Liver (tissue), 3 donors: ENCODE data around the gene SLC1A2.

Experiments
- GABPA ChIP-seq, 2 donors: IDR thresholded peaks in 1 of 2; conservative IDR thresholded peaks in 1 of 2; 2 replicates each; pipeline ENCODE4 v1.6.1; 2016; ENCODE audit warnings: antibody characterized with exemption in 2 of 2, mild to moderate bottlenecking in 1 of 2, moderate library complexity in 1 of 2
- RAD21 ChIP-seq, 2 donors: IDR thresholded peaks; 2 replicates each; pipeline ENCODE4 v1.6.1; 2016; ENCODE audit warnings: antibody characterized with exemption in 2 of 2, mild to moderate bottlenecking in 2 of 2
- TF ChIP-seq, protein P1 (sequence below): IDR thresholded peaks from 2 replicates; pipeline ENCODE4 v1.6.1; 2016; ENCODE audit warnings: antibody characterized with exemption
- TF ChIP-seq, protein P2 (sequence below): fragments of 150-350 bp; IDR thresholded peaks from 2 replicates; pipeline ENCODE4 v1.5.1; 2017; ENCODE audit warnings: improper control_type of control experiment, low read depth, low read length; ENCODE audit not compliant: missing input control
- donor health status: healthy.
- donor health status: healthy.

DNA sequence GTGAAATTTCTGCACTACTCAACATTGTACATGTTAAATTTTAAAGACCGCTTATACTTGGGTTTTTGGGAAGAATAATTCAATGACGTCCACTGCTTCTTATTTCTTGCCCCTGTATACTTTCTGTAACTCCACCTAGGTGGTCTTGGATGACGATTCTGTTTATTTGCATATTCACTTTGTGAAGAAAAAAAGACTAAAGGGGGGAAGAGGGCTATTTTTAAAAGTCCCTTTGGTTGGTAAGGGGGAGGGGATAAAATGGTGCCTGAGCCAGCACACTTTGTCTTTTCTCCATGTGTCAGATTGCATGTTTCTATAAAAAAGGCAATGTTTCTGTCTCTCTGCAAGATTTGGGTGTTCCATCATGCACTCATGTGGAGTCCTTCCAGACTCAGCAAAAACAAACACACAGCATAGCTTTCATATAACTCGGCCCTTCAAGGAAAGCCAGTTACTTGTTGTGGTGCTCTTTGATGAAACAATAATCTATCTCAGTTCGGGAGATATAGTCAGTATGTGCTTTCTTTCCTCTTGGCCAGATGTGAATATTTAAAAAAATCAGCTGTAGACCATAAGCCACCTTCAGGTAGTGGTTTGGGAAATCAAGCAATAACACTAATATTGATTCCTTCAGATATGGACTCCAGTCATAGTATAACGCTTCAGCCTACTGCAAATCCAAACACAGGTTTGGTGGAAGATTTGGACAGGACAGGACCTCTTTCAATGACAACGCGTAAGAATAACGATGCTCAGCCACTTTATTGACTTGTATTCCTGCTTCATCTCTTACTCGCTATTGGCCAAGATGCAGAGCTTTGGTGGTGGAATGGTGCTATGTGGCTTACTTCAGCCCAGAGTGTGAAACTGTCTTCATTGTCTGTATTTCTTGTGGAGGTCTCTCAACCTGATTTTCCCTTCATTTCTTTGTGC is 211.6 kb downstream of the SLC1A2 start:
- TF ChIP-seq, protein P1, sequence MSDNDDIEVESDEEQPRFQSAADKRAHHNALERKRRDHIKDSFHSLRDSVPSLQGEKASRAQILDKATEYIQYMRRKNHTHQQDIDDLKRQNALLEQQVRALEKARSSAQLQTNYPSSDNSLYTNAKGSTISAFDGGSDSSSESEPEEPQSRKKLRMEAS, result no peak
- TF ChIP-seq, protein P2, sequence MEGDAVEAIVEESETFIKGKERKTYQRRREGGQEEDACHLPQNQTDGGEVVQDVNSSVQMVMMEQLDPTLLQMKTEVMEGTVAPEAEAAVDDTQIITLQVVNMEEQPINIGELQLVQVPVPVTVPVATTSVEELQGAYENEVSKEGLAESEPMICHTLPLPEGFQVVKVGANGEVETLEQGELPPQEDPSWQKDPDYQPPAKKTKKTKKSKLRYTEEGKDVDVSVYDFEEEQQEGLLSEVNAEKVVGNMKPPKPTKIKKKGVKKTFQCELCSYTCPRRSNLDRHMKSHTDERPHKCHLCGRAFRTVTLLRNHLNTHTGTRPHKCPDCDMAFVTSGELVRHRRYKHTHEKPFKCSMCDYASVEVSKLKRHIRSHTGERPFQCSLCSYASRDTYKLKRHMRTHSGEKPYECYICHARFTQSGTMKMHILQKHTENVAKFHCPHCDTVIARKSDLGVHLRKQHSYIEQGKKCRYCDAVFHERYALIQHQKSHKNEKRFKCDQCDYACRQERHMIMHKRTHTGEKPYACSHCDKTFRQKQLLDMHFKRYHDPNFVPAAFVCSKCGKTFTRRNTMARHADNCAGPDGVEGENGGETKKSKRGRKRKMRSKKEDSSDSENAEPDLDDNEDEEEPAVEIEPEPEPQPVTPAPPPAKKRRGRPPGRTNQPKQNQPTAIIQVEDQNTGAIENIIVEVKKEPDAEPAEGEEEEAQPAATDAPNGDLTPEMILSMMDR, result no peak
- TF ChIP-seq RAD21 (IDR thresholded peaks at IDR 0.05) (no peak), GABPA (IDR thresholded peaks at IDR 0.05 in 1 of 2, conservative IDR thresholded peaks at IDR 0.05 in 1 of 2) (no peak)
